Bronchus fibroblast of lung (primary cell): ENCODE data around the gene DPCD. TPM values are rescaled to one million over a fixed set of nuclear protein-coding genes. Genes with fewer than 3 reads are reported as not detected.

Experiments
- total RNA-seq: library from RNA; depleted of rRNA; stranded (reverse); fragments of >200 nt; gene quantifications from 2 replicates; pipeline ENCODE4 v1.2.3, GENCODE V29; 2015

Gene DPCD
- 51.9 and 53.5 TPM in 2 replicates for total RNA-seq

DNA sequence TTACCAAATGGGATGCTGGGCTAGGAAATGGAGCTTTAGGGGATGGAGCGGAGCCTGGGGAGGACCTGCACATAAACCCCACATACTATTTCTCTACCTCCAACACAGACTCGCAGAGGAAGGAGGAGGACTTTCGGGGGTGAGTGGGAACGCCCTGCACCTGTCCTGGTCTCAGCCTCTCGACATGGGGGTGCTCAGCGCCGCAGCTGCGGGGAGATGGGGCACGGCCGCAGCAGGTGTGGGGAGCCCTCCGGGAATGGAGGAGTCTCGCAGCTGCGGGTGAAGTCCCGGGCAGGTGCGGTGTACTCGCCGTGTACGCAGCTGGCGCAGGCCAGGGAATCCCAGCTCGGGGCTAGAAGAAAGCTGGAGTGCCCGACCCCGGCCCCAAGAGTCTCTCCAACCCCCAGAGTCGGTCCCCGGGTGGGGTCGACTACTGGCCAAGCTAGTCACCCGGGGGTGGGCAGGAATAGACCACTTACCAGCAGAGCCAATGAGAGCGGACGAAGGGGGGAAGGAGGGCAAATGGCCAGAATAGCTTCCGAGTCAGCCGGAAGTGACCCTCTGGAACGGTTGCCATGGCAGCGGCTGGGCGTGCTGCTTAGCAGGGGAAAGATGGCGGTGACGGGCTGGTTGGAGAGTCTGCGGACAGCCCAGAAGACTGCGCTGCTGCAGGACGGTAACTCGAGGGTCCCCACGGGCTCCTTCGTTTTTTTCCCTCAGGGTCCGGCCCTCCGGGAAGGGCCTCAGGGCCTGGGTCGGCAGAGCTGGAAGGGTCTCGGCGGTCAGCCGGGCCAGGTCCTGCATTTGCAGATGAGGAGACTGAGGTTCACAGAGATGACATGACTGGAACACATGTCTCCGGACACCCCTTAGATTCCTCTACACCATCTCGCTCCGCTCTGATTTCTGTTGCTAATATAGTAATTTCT is at the start of gene DPCD, which contains the start of gene POLL:
Gene DPCD (plus strand): TSS at position 597 of the 929 bp plus-strand sequence. CDS start 16 bp downstream, at position 613.
Gene POLL (minus strand): TSS at position 533 of the 929 bp plus-strand sequence. CDS start 897 bp downstream, outside the sequence.

Other genes with a start within 250 kb of the DPCD start
- 4.5 and 5.9 TPM in 2 replicates for gene BTRC, start 234.2 kb upstream of the DPCD start, total RNA-seq
- gene POLL, start 64 bp upstream of the DPCD start, total RNA-seq: 20.1 and 22.0 TPM in 2 replicates
- gene FBXW4, start 106.8 kb downstream of the DPCD start, total RNA-seq: 14.4 and 14.5 TPM in 2 replicates
- not detected in 2 replicates for gene FGF8, start 187.8 kb downstream of the DPCD start, total RNA-seq
- 131 and 132 TPM in 2 replicates for gene NPM3, start 195.1 kb downstream of the DPCD start, total RNA-seq
- gene OGA, start 230.1 kb downstream of the DPCD start, total RNA-seq: 49.5 and 52.8 TPM in 2 replicates